ENCODE results near the gene ELMOD1.

DNA sequence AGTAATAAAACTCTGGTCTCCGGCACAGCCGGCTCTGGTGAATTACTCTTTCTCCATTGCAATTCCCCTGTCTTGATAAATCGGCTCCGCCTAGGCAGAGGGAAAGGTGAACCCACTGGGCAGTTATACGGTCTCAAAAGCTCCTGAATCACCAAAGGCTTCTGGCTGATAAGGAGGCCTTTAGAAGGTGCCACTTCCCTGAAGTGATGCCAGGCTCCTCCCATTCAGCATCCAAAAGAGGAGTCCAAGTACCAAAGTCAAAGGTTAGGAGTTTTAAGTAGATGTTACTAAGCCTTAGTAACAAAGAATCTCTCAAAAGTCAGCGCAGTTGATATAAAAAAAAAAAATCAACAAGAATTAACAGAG, 13.6 kb upstream of the ELMOD1 start:
- TF ChIP-seq POLR2A (IDR thresholded peaks at IDR 0.05) = no peak
- TF ChIP-seq, protein P1, sequence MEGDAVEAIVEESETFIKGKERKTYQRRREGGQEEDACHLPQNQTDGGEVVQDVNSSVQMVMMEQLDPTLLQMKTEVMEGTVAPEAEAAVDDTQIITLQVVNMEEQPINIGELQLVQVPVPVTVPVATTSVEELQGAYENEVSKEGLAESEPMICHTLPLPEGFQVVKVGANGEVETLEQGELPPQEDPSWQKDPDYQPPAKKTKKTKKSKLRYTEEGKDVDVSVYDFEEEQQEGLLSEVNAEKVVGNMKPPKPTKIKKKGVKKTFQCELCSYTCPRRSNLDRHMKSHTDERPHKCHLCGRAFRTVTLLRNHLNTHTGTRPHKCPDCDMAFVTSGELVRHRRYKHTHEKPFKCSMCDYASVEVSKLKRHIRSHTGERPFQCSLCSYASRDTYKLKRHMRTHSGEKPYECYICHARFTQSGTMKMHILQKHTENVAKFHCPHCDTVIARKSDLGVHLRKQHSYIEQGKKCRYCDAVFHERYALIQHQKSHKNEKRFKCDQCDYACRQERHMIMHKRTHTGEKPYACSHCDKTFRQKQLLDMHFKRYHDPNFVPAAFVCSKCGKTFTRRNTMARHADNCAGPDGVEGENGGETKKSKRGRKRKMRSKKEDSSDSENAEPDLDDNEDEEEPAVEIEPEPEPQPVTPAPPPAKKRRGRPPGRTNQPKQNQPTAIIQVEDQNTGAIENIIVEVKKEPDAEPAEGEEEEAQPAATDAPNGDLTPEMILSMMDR (IDR thresholded peaks at IDR 0.05) = no peak
